Activated CD4-positive, alpha-beta memory T cell treated with anti-CD3 and anti-CD28 coated beads for 36 hours (primary cell): ENCODE measurements around the gene CD93. TPM values are rescaled to one million over a fixed set of nuclear protein-coding genes. Genes with fewer than 3 reads are reported as not detected.

ENCODE experiments used
- CTCF ChIA-PET: fragments of 350-600 bp; sonication (Branson Sonifier 250); formaldehyde crosslinking; loops from one replicate; lab custom pipeline; 2021; ENCODE audit warnings: antibody characterized with exemption, inconsistent platforms; lab: Charles Lee
- POLR2A ChIA-PET: fragments of 350-600 bp; sonication (Branson Sonifier 250); formaldehyde crosslinking; loops from one replicate; lab custom pipeline; 2021; ENCODE audit warnings: antibody characterized with exemption; lab: Charles Lee
- DNase-seq: peaks from one replicate; pipeline ENCODE4 v3.0.0-alpha.2; 2020
- H3K27ac Mint-ChIP-seq: one replicate; pipeline ENCODE4 v1.8.0; 2021; ENCODE audit warnings: mixed read lengths
- H3K27me3 Mint-ChIP-seq: one replicate; pipeline ENCODE4 v1.8.0; 2021; ENCODE audit warnings: mixed read lengths
- H3K36me3 Mint-ChIP-seq: one replicate; pipeline ENCODE4 v1.8.0; 2021; ENCODE audit warnings: mixed read lengths
- H3K4me1 Mint-ChIP-seq: one replicate; pipeline ENCODE4 v1.8.0; 2021; ENCODE audit warnings: low read depth, mixed read lengths
- H3K4me3 Mint-ChIP-seq: one replicate; pipeline ENCODE4 v1.8.0; 2021; ENCODE audit warnings: mild to moderate bottlenecking, mixed read lengths
- H3K9me3 Mint-ChIP-seq: one replicate; pipeline ENCODE4 v1.8.0; 2021; ENCODE audit warnings: mixed read lengths
- intact Hi-C: fragments of 100-400 bp; cut with micrococcal nuclease; formaldehyde crosslinking; loops from one replicate; pipeline ENCODE4 v1.15.1; 2023
- total RNA-seq, 2 experiments: library from RNA; stranded (reverse); gene quantifications; one replicate each; pipeline ENCODE4 v1.2.3, GENCODE V29; 2021

The CD93 gene
- total RNA-seq, 2 experiments from 2014 or later: 1.8 to 1.9 TPM

GRCh38 chr20:23072892-23073586 lies 13.1 kb downstream of the CD93 start:
- Mint-ChIP-seq H3K4me3 (no peak overlapping the region), H3K9me3 (no peaks in the 10 kb centered on the region), H3K36me3 (no peaks in the 10 kb centered on the region), H3K27ac (no peak overlapping the region), H3K27me3 (no peaks in the 10 kb centered on the region), H3K4me1 (no peaks in the 10 kb centered on the region)
- CTCF ChIA-PET: no interaction called here
- DNase-seq: no peak
- POLR2A ChIA-PET: no interaction called here
- intact Hi-C loops: no loop called here

GRCh38 chr20:23071996-23072395 lies 14.1 kb downstream of the CD93 start:
- no peaks in the 10 kb centered on the region for H3K36me3 Mint-ChIP-seq

GRCh38 chr20:23071398-23071797 lies 14.7 kb downstream of the CD93 start:
- peaks cover 2% of the 10 kb centered on the region for H3K27me3 Mint-ChIP-seq
- H3K36me3 Mint-ChIP-seq: no peaks in the 10 kb centered on the region
- intact Hi-C loops: no loop called here
- no peaks in the 10 kb centered on the region for H3K9me3 Mint-ChIP-seq
- H3K4me1 Mint-ChIP-seq: no peaks in the 10 kb centered on the region
- POLR2A ChIA-PET: no interaction called here
- H3K4me3 Mint-ChIP-seq: no peak overlapping the region
- CTCF ChIA-PET: no interaction called here
- no peak for DNase-seq
- no peak overlapping the region for H3K27ac Mint-ChIP-seq

More at GRCh38 chr20:23071996-23072395, 14.1 kb downstream of the CD93 start:
- intact Hi-C loops: no loop called here
- no peak for DNase-seq
- POLR2A ChIA-PET: no interaction called here
- Mint-ChIP-seq H3K27me3 (no peaks in the 10 kb centered on the region), H3K9me3 (no peaks in the 10 kb centered on the region), H3K4me1 (no peaks in the 10 kb centered on the region), H3K27ac (no peak overlapping the region), H3K4me3 (no peak overlapping the region)
- CTCF ChIA-PET: no interaction called here

GRCh38 chr20:23069108-23069507 lies 17.0 kb downstream of the CD93 start:
- H3K4me3 Mint-ChIP-seq: no peak overlapping the region
- peaks cover 4% of the 10 kb centered on the region for H3K27me3 Mint-ChIP-seq
- POLR2A ChIA-PET: no interaction called here
- H3K27ac Mint-ChIP-seq: no peak overlapping the region
- CTCF ChIA-PET: no interaction called here
- no peaks in the 10 kb centered on the region for H3K36me3 Mint-ChIP-seq
- no peak for DNase-seq
- intact Hi-C loops: no loop called here
- no peaks in the 10 kb centered on the region for H3K4me1 Mint-ChIP-seq
- H3K9me3 Mint-ChIP-seq: no peaks in the 10 kb centered on the region

- no peak overlapping the region for H3K4me3 Mint-ChIP-seq
- no peaks in the 10 kb centered on the region for H3K9me3 Mint-ChIP-seq
- peaks cover 4% of the 10 kb centered on the region for H3K27me3 Mint-ChIP-seq
- DNase-seq: no peak
- no peaks in the 10 kb centered on the region for H3K36me3 Mint-ChIP-seq
- no peaks in the 10 kb centered on the region for H3K4me1 Mint-ChIP-seq
- CTCF ChIA-PET: no interaction called here
- intact Hi-C loops: no loop called here
- no peak overlapping the region for H3K27ac Mint-ChIP-seq
- POLR2A ChIA-PET: no interaction called here
Observed at GRCh38 chr20:23068283-23068682, 17.8 kb downstream of the CD93 start.

- Mint-ChIP-seq H3K4me3 (no peak overlapping the region), H3K27me3 (peaks cover 4% of the 10 kb centered on the region), H3K9me3 (no peaks in the 10 kb centered on the region), H3K27ac (no peak overlapping the region), H3K4me1 (no peaks in the 10 kb centered on the region), H3K36me3 (no peaks in the 10 kb centered on the region)
- intact Hi-C loops: no loop called here
- CTCF ChIA-PET: interaction anchor here (1.0 to 1.4 kb wide), 2 partner anchors 16 to 168 kb away, joined by 3 to 5 read pairs; no protein-coding TSS in a partner anchor
- DNase-seq: no peak
- POLR2A ChIA-PET: no interaction called here
Observed at GRCh38 chr20:23066772-23067171, 19.4 kb downstream of the CD93 start.

GRCh38 chr20:23065266-23066201 lies 20.6 kb downstream of the CD93 start:
- H3K4me3 Mint-ChIP-seq: no peak overlapping the region
- ChIA-PET CTCF (interaction anchor here (1.0 to 1.4 kb wide), 2 partner anchors 15 to 170 kb away, joined by 3 to 5 read pairs; no protein-coding TSS in a partner anchor), POLR2A (no interaction called here)
- no peaks in the 10 kb centered on the region for H3K9me3 Mint-ChIP-seq
- H3K36me3 Mint-ChIP-seq: no peaks in the 10 kb centered on the region
- no peak for DNase-seq
- intact Hi-C loops: no loop called here
- H3K27ac Mint-ChIP-seq: no peak overlapping the region
- H3K27me3 Mint-ChIP-seq: peaks cover 4% of the 10 kb centered on the region
- H3K4me1 Mint-ChIP-seq: no peaks in the 10 kb centered on the region

GRCh38 chr20:23063581-23063980 lies 22.5 kb downstream of the CD93 start:
- POLR2A ChIA-PET: no interaction called here
- CTCF ChIA-PET: no interaction called here

DNA sequence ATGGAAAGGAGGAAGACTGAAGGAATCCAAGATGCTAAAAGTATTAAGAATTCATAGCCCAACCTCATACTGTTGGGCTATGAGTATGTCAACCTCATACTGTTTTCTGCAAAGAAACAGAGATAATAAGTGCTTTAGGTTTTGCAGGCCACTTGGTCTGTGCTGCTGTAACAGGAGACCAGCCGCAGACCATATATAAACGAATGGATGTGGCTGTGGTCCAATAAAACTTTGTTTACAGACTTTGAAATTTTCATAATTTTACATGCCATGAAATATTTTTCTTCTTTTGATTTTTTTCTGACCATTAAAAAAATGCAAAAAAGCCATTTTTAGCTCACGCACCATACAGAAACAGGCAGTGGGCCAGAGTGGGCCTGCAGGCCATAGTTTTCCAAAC lies 23.0 kb downstream of the CD93 start:
- no peaks in the 10 kb centered on the region for H3K4me1 Mint-ChIP-seq

More at GRCh38 chr20:23063581-23063980, 22.5 kb downstream of the CD93 start:
- Mint-ChIP-seq H3K27me3 (peaks cover 4% of the 10 kb centered on the region), H3K9me3 (no peaks in the 10 kb centered on the region), H3K4me1 (no peaks in the 10 kb centered on the region), H3K27ac (no peak overlapping the region), H3K4me3 (no peak overlapping the region), H3K36me3 (no peaks in the 10 kb centered on the region)
- intact Hi-C loops: no loop called here
- no peak for DNase-seq

DNA sequence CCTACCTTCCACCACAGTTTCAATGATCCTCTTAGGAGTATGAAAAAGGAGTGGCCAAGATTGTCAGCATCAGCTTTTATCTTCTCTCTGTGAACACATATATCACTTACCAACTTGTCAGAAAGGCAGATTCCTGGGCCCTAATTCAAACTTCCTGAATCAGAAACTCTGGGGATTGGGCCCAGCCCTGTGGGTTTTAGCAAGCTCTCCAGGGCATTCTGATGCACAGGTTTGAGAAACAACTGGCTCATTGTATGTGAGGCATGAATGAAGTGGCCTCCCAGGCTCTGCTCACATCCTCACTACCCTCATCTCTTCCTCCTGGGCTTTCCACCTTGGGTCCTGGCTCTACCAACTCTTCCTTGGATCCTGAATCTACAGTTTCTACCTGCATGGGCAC lies 23.5 kb downstream of the CD93 start:
- peaks cover 4% of the 10 kb centered on the region for H3K27me3 Mint-ChIP-seq
- no peaks in the 10 kb centered on the region for H3K4me1 Mint-ChIP-seq
- intact Hi-C loops: no loop called here
- no peak overlapping the region for H3K27ac Mint-ChIP-seq
- no peaks in the 10 kb centered on the region for H3K36me3 Mint-ChIP-seq
- no peak for DNase-seq
- POLR2A ChIA-PET: no interaction called here
- H3K9me3 Mint-ChIP-seq: no peaks in the 10 kb centered on the region
- H3K4me3 Mint-ChIP-seq: no peak overlapping the region
- CTCF ChIA-PET: no interaction called here

More for the DNA sequence above, 23.0 kb downstream of the CD93 start:
- CTCF ChIA-PET: no interaction called here
- no peak for DNase-seq
- H3K9me3 Mint-ChIP-seq: no peaks in the 10 kb centered on the region
- no peak overlapping the region for H3K4me3 Mint-ChIP-seq
- H3K27ac Mint-ChIP-seq: no peak overlapping the region
- intact Hi-C loops: no loop called here
- POLR2A ChIA-PET: no interaction called here
- no peaks in the 10 kb centered on the region for H3K36me3 Mint-ChIP-seq
- peaks cover 4% of the 10 kb centered on the region for H3K27me3 Mint-ChIP-seq

DNA sequence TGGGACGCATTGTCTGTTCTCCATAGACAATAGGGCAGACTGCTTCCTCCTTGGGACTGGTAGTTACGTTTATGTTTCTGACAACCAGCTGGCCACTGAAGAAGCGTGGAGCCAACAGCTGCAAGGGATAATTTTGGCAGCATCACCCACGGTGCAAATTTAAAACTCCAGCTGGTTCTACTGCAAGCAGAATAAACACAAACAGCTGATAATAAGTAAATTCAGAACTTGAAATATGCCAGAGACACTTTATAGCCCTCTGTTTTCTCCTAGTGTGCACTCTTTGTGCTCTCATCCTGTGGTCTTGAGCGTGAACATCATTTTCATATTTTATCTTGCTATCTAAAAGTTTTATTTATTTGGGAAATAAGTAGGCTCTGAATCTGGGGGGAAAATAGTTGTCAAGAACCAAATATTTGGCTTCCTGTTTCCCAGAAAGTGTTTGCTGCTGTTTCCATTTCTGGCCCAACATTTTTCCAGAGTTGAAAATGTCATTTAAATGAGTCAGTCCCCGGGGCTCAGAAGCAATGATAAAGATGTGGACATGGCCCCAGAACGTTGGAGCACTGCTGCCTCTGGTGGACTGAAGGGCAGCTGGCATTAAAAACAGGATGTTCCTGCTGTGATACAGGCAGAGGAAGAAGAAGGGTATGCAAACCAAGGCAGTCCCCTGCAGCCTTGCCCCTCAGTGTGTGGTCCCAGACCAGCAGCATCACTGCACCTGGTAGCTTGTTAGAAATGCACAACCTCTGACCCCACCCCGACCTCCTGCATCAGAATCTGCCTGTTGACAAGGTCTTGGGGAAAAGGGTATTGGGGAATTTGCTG lies 24.2 kb downstream of the CD93 start:
- H3K4me3 Mint-ChIP-seq: no peak overlapping the region
- intact Hi-C loops: no loop called here
- ChIA-PET CTCF (no interaction called here), POLR2A (no interaction called here)
- H3K36me3 Mint-ChIP-seq: no peaks in the 10 kb centered on the region
- H3K9me3 Mint-ChIP-seq: no peaks in the 10 kb centered on the region
- H3K27me3 Mint-ChIP-seq: peaks cover 7% of the 10 kb centered on the region
- no peaks in the 10 kb centered on the region for H3K4me1 Mint-ChIP-seq
- DNase-seq: no peak
- H3K27ac Mint-ChIP-seq: no peak overlapping the region

DNA sequence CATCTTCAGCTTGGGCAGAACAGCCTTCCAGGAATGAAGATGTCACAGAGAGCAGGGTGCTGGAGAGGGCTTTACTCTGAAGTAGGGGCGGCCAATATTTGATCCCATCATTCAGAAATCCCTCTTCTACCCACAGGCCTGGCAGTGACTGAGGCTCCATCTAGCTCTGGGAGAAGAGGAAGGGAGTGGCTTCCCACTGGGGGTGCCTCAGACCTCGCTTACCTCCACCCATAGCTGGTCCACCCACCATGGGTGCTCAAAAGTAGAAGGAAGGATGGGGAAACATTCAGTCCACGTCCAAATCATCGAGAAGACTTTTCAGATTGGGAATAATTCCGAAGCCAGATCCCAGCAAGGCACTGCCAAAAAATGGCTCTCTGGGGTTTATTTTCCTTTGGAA lies 24.9 kb downstream of the CD93 start:
- H3K9me3 Mint-ChIP-seq: peaks cover 2% of the 10 kb centered on the region
- intact Hi-C loops: no loop called here

More for the DNA sequence above, 24.9 kb downstream of the CD93 start:
- POLR2A ChIA-PET: no interaction called here
- CTCF ChIA-PET: no interaction called here
- Mint-ChIP-seq H3K27ac (no peak overlapping the region), H3K4me1 (no peaks in the 10 kb centered on the region), H3K36me3 (no peaks in the 10 kb centered on the region), H3K4me3 (no peak overlapping the region), H3K27me3 (peaks cover 4% of the 10 kb centered on the region)
- DNase-seq: no peak
